HUES48 (cell line): Measurements from ENCODE around the gene MSH3.

Experiments used
- H3K27ac ChIP-seq: one replicate; pipeline ENCODE4 v1.7.0; 2013; ENCODE audit warnings: low read depth, low read length, inconsistent platforms
- H3K27me3 ChIP-seq: 2 replicates; pipeline ENCODE4 v1.6.1; 2013; ENCODE audit warnings: mild to moderate bottlenecking, low read length; ENCODE audit not compliant: control insufficient read depth, insufficient read depth
- H3K36me3 ChIP-seq: 2 replicates; pipeline ENCODE4 v1.6.1; 2013; ENCODE audit warnings: low read length; ENCODE audit not compliant: control insufficient read depth, insufficient read depth
- H3K4me1 ChIP-seq: 2 replicates; pipeline ENCODE4 v1.6.1; 2013; ENCODE audit warnings: mild to moderate bottlenecking, low read length; ENCODE audit not compliant: control insufficient read depth, insufficient read depth
- H3K4me3 ChIP-seq: 2 replicates; pipeline ENCODE4 v1.5.1; 2013; ENCODE audit warnings: mild to moderate bottlenecking, low read depth, low read length
- H3K9ac ChIP-seq: 2 replicates; pipeline ENCODE4 v1.6.1; 2013; ENCODE audit warnings: mild to moderate bottlenecking, low read depth, low read length, moderate library complexity
- H3K9me3 ChIP-seq: 2 replicates; pipeline ENCODE4 v1.6.1; 2013; ENCODE audit warnings: low read length; ENCODE audit not compliant: control insufficient read depth, insufficient read depth

MSH3 gene

GRCh38 chr5:80688648-80689420 is 34.4 kb downstream of the MSH3 start:
- Histone ChIP-seq H3K4me1 (peaks cover 8% of the 10 kb centered on the region; the same call in 1 of the 2 replicates), H3K27me3 (no peaks in the 10 kb centered on the region), H3K4me3 (no peak overlapping the region), H3K36me3 (peaks cover 5% of the 10 kb centered on the region; the same call in 1 of the 2 replicates), H3K9me3 (no peaks in the 10 kb centered on the region), H3K27ac (no peak overlapping the region), H3K9ac (no peak overlapping the region)

GRCh38 chr5:80689627-80690026 is 35.2 kb downstream of the MSH3 start:
- Histone ChIP-seq H3K36me3 (peaks cover 5% of the 10 kb centered on the region; the same call in 1 of the 2 replicates), H3K27me3 (no peaks in the 10 kb centered on the region)

GRCh38 chr5:80695666-80696065 is 41.2 kb downstream of the MSH3 start:
- no peak overlapping the region for H3K4me3 ChIP-seq
- no peaks in the 10 kb centered on the region for H3K4me1 ChIP-seq
- H3K27me3 ChIP-seq, result no peaks in the 10 kb centered on the region
- no peak overlapping the region for H3K27ac ChIP-seq
- H3K9ac ChIP-seq, result no peak overlapping the region
- H3K36me3 ChIP-seq, result no peaks in the 10 kb centered on the region
- H3K9me3 ChIP-seq, result no peaks in the 10 kb centered on the region

More at GRCh38 chr5:80689627-80690026, 35.2 kb downstream of the MSH3 start:
- Histone ChIP-seq H3K9ac (no peak overlapping the region), H3K27ac (no peak overlapping the region), H3K4me3 (no peak overlapping the region), H3K9me3 (no peaks in the 10 kb centered on the region), H3K4me1 (peaks cover 8% of the 10 kb centered on the region; the same call in 1 of the 2 replicates)

DNA sequence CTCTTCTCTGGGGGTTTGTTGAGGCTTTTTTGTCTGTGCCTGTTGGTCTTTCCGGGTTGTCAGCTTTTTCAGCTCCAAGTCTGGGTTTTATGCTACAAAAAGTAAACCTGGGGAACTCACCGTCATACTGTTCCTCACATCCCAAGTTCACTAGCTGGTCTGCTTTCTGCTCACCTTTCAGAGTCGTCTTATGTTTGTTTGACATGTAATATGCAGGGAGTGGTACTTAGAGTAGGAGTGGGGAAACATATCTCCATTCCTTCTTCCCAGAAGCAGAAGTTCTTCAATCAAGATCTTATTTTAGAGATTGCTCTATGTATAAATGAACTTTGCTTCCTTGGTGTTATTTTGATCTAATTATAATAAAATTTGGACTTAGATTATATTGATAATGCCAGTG is 42.0 kb downstream of the MSH3 start:
- no peaks in the 10 kb centered on the region for H3K27me3 ChIP-seq
- 0 out of 2 replicates have a peak, but pooled peaks cover 4% of the 10 kb centered on the region for H3K4me1 ChIP-seq
- H3K36me3 ChIP-seq, result no peaks in the 10 kb centered on the region
- H3K9me3 ChIP-seq, result no peaks in the 10 kb centered on the region
- H3K4me3 ChIP-seq, result no peak overlapping the region
- no peak overlapping the region for H3K27ac ChIP-seq
- no peak overlapping the region for H3K9ac ChIP-seq

DNA sequence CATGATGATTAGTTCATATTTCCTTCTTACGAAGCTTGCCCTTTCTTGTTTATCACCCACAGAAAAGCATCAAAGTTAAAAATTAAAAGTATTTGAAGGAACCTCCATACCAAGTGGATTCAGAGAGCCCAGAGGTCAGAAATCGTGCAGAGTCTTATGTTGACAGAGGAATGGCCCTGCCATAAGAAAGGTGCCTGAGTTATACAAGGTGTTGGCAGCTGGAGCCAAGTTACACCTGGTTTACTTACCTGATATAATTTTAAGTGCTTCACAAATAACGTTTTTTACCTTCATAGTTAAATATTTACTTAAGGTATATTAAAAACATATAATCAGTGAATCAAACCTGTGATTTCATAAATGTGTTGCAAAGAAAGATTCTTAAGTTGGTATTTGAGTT is 42.6 kb downstream of the MSH3 start:
- Histone ChIP-seq H3K9me3 (no peaks in the 10 kb centered on the region), H3K27ac (no peak overlapping the region), H3K27me3 (no peaks in the 10 kb centered on the region), H3K36me3 (peaks cover under 1% of the 10 kb centered on the region; the same call in 1 of the 2 replicates), H3K4me1 (0 out of 2 replicates have a peak, but pooled peaks cover 5% of the 10 kb centered on the region), H3K4me3 (no peak overlapping the region), H3K9ac (no peak overlapping the region)

GRCh38 chr5:80698369-80698768 is 43.9 kb downstream of the MSH3 start:
- Histone ChIP-seq H3K36me3 (peaks cover 4% of the 10 kb centered on the region; the same call in 1 of the 2 replicates), H3K27ac (no peak overlapping the region), H3K9ac (no peak overlapping the region), H3K4me3 (no peak overlapping the region), H3K4me1 (0 out of 2 replicates have a peak, but pooled peaks cover 5% of the 10 kb centered on the region), H3K9me3 (no peaks in the 10 kb centered on the region), H3K27me3 (no peaks in the 10 kb centered on the region)

DNA sequence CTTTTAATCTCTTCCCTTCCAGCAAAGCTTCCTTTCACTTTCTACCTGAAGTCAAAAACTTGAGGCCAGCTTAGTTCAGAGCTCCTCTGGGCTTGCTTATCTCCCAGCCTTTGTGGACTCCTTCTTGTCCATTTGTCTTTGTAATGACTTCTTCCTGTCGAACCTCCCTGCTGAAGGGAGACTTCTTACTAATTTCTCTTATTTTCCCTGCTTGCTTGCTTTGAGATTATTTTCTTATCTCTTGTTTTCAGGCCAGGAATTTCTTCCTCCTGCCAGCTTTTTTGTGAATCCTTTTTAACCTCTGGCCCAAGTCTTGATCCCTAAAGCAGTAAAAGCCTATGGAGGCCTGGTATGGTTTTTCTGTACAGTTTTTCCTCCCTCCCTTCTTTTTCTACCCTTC is 47.1 kb downstream of the MSH3 start:
- Histone ChIP-seq H3K4me1 (peaks cover 23% of the 10 kb centered on the region), H3K27me3 (no peaks in the 10 kb centered on the region), H3K9me3 (no peaks in the 10 kb centered on the region), H3K27ac (no peak overlapping the region), H3K9ac (no peak overlapping the region), H3K36me3 (peaks cover 6% of the 10 kb centered on the region; the same call in 1 of the 2 replicates), H3K4me3 (no peak overlapping the region)

- Histone ChIP-seq H3K9ac (no peak overlapping the region), H3K27me3 (no peaks in the 10 kb centered on the region), H3K4me3 (no peak overlapping the region), H3K9me3 (no peaks in the 10 kb centered on the region), H3K4me1 (peaks cover 23% of the 10 kb centered on the region), H3K27ac (no peak overlapping the region), H3K36me3 (peaks cover 11% of the 10 kb centered on the region; the same call in 1 of the 2 replicates)
Measured at GRCh38 chr5:80703291-80703690, 48.8 kb downstream of the MSH3 start.

DNA sequence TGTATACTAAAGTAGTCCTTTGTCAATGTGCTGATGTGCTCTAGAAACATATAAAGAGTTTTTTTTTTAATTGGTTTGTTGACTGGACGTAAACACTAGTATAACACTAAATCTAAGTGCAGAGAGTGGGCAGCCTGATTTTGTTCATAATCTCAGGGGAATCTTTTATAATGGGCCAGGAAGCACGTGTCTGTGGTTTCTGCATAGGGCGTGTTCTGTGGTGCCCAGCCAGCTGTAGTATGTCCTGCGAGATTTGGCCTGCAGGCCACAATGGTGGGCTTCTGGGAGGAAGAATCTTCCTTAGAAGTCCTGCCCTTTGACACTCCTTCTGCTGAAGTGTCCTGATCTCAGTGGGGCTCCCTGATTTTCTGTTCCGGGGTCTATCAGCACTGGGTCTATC is 49.3 kb downstream of the MSH3 start:
- Histone ChIP-seq H3K4me3 (no peak overlapping the region), H3K4me1 (peaks cover 23% of the 10 kb centered on the region), H3K27ac (peak overlapping the region; percentile 58), H3K9me3 (no peaks in the 10 kb centered on the region), H3K9ac (0 out of 2 replicates have a peak overlapping the region, but pooled peaks have one; percentile 23), H3K36me3 (peaks cover 11% of the 10 kb centered on the region; the same call in 1 of the 2 replicates), H3K27me3 (no peaks in the 10 kb centered on the region)

DNA sequence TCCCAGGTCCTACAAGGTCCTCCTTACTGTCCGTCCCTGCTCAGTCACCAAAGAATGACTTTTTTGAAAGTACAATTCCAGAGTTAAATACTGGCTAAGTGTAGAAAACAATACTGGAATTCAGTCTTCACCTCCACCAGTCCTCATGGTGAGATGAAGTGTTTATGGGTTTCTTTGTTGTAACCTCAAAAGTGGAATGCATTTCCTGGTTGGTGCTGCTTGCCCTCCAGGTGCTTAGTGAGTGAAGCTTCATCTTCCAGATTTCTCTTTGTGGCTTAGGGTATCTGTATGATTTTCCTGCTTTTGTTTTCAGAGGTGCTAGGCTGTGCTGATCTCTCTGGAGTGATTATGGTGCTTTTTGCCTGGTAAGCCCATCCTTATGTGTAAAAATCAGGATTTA is 49.8 kb downstream of the MSH3 start:
- H3K9ac ChIP-seq, result no peak overlapping the region
- H3K36me3 ChIP-seq, result peaks cover 11% of the 10 kb centered on the region; the same call in 1 of the 2 replicates
- peaks cover 23% of the 10 kb centered on the region for H3K4me1 ChIP-seq
- H3K27ac ChIP-seq, result peak overlapping the region; percentile 58
- H3K9me3 ChIP-seq, result no peaks in the 10 kb centered on the region
- H3K4me3 ChIP-seq, result no peak overlapping the region
- H3K27me3 ChIP-seq, result no peaks in the 10 kb centered on the region

DNA sequence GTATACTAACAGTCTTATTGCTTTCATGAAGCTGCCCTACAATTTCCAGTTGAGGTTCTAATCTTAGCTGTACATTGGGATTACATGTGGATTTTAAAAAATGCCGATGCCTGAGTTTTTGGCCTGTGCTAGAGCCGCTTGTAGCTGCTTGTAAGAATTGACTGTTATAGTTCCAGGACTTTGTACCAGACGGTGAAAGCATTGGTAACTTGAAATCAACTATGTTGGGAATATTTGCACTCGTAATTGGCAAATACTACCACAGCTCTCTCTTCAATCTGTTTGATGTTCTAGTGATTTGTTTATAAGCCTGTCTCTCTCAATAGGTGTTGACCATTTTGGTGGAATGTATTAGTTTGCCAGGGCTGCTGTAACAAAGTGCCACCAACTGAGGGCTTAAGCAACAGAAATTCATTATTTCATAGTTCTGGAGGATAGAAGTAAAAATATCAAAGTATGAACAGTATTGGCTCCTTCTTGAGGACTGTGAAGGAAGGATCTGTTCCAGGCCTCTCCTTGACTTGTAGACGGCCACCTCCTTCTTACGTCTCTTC is 50.8 kb downstream of the MSH3 start:
- H3K4me3 ChIP-seq, result no peak overlapping the region

More for the DNA sequence above, 50.8 kb downstream of the MSH3 start:
- peaks cover 23% of the 10 kb centered on the region for H3K4me1 ChIP-seq
- H3K27ac ChIP-seq, result no peak overlapping the region
- no peak overlapping the region for H3K9ac ChIP-seq
- no peaks in the 10 kb centered on the region for H3K27me3 ChIP-seq
- H3K9me3 ChIP-seq, result no peaks in the 10 kb centered on the region
- H3K36me3 ChIP-seq, result peaks cover 16% of the 10 kb centered on the region; the same call in 1 of the 2 replicates
